ENCODE results near the gene ERMAP. TPM values are rescaled to one million over a fixed set of nuclear protein-coding genes. Genes with fewer than 3 reads are reported as not detected.

The ERMAP gene
- total and polyA plus RNA-seq, 10 of the 15 experiments (the other 5 are each of a cell fraction or from before 2014, with no cell fraction given) = 1.4 to 6.8 (median 4.1) TPM

DNA sequence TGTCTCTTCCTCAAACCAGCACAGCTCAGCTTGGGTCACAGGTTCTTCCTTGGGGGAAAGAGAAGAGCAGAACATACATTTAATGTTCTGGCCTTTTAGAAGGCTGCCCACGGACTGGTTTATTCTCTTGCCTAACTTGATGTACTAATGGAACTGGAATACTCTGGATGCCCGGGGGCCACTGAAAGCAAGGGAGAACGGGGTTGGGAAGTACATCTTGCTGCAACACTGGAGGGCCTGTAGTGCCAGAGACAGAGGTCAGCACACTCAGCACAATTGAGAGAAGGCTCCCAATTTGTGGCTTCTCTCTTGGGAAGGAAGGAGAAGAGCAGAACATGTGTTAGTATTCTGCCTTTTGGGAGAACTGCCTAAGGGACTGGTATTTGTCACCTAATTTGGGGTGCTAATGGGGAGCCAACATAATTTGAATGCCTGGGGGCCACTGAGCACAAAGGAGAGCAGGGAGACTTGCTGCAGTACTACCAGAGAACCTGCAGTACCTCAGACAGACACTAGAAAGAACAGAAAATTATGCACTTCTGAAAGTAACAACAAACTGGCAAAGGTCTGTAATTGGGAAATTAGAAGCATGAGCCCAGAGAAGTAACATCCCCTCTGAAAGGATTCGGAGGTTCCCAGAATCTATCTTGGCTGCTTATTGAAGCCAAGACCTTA is 43.6 kb downstream of the ERMAP start:
- Histone ChIP-seq H3K27ac (ENCODE audit: control insufficient read depth, insufficient read depth) (no peak overlapping the region), H3K4me1 (ENCODE audit: control insufficient read depth, insufficient read depth, low read length) (no peaks in the 10 kb centered on the region), H3K79me2 (ENCODE audit: control insufficient read depth, insufficient read depth, low read length) (no peaks in the 10 kb centered on the region), H3K27me3 (replicated peaks in 1 of 2; ENCODE audit: control insufficient read depth in 2 of 2, insufficient read depth in 2 of 2, low read length in 1 of 2) (no peaks in the 10 kb centered on the region), H4K20me1 (ENCODE audit: control insufficient read depth, insufficient read depth) (no peaks in the 10 kb centered on the region), H3K4me3 (no peak overlapping the region), H3K9me3 (replicated peaks; ENCODE audit: control insufficient read depth, insufficient read depth, low read length) (peaks cover 8% of the 10 kb centered on the region; the same call in 2 of the 3 replicates), H3K4me2 (ENCODE audit: control insufficient read depth, insufficient read depth) (no peak overlapping the region), H2AFZ (ENCODE audit: control insufficient read depth, low read depth, low read length) (no peak overlapping the region), H3K9ac (ENCODE audit: control insufficient read depth, insufficient read depth, low read length) (no peak overlapping the region), H3K36me3 (ENCODE audit: control insufficient read depth in 2 of 2, insufficient read depth in 2 of 2, low read length in 1 of 2) (no peaks in the 10 kb centered on the region)
- CTCF ChIA-PET = no interaction called here
- SMC1A ChIA-PET (ENCODE audit: uncharacterized antibody, unreplicated experiment) = no interaction called here
- FAIRE-seq (peak; percentile 13), DNase-seq (ENCODE audit: low read depth, low spot score) (no peak), ATAC-seq (0 out of 3 replicates have a peak, but pooled peaks have one; percentile 24)
- POLR2A ChIA-PET = no interaction called here
- intact Hi-C loops (cut with micrococcal nuclease; ENCODE audit: unreplicated experiment) = no loop called here
- RAD21 ChIA-PET (ENCODE audit: unreplicated experiment) = no interaction called here
- in situ Hi-C loops (cut with MboI) = no loop called here
- TF ChIP-seq, protein P1, sequence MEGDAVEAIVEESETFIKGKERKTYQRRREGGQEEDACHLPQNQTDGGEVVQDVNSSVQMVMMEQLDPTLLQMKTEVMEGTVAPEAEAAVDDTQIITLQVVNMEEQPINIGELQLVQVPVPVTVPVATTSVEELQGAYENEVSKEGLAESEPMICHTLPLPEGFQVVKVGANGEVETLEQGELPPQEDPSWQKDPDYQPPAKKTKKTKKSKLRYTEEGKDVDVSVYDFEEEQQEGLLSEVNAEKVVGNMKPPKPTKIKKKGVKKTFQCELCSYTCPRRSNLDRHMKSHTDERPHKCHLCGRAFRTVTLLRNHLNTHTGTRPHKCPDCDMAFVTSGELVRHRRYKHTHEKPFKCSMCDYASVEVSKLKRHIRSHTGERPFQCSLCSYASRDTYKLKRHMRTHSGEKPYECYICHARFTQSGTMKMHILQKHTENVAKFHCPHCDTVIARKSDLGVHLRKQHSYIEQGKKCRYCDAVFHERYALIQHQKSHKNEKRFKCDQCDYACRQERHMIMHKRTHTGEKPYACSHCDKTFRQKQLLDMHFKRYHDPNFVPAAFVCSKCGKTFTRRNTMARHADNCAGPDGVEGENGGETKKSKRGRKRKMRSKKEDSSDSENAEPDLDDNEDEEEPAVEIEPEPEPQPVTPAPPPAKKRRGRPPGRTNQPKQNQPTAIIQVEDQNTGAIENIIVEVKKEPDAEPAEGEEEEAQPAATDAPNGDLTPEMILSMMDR (IDR thresholded peaks at IDR 0.05 in 2 of 3, conservative IDR thresholded peaks at IDR 0.05 in 1 of 3; ENCODE audit: control insufficient read depth in 2 of 3, extremely low read depth in 1 of 3, insufficient read depth in 1 of 3, low read depth in 3 of 3, low read length in 3 of 3) = 0 out of 6 replicates have a peak, but pooled peaks of 2 of the 3 experiments have one; percentile 8 to 11
- TF ChIP-seq RELA (IDR thresholded peaks at IDR 0.05; ENCODE audit: borderline replicate concordance, partially characterized antibody) = no peak
- no TSS peak for BruUV-seq (replicated peaks)
- 43% methylated on average over 4 of the region's 4 CpGs for WGBS (ENCODE audit: insufficient coverage, insufficient replicate concordance, low lambda C conversion rate, missing lambda C conversion rate)

DNA sequence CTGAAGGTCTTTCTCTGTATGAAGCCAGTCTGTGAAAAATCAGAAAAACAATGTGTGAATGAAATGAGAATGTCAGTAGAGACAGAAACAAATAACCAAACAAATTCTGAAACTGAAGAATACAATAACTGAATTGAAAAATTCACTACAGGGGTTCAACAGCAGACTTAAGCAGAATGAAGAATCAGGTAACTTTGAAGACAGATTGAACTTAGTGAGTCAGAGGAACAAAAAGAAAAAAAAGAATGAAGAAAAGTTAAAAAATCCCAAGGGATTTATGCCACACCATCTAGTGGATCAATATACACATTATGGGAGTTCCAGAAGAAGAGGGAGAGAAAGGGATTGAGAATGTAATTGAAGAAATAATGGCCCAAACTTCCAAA is 44.1 kb downstream of the ERMAP start:
- SMC1A ChIA-PET (ENCODE audit: uncharacterized antibody, unreplicated experiment) = no interaction called here
- H3K4me2 ChIP-seq (ENCODE audit: control insufficient read depth, insufficient read depth) = no peak overlapping the region
- H3K27me3 ChIP-seq (replicated peaks in 1 of 2; ENCODE audit: control insufficient read depth in 2 of 2, insufficient read depth in 2 of 2, low read length in 1 of 2) = no peaks in the 10 kb centered on the region
- BruUV-seq (replicated peaks) = no TSS peak
- H2AFZ ChIP-seq (ENCODE audit: control insufficient read depth, low read depth, low read length) = no peak overlapping the region
- H3K9me3 ChIP-seq (replicated peaks; ENCODE audit: control insufficient read depth, insufficient read depth, low read length) = peaks cover 8% of the 10 kb centered on the region; the same call in 2 of the 3 replicates
- intact Hi-C loops (cut with micrococcal nuclease; ENCODE audit: unreplicated experiment) (no loop called here), in situ Hi-C loops (cut with MboI) (no loop called here)
- no peak overlapping the region for H3K9ac ChIP-seq (ENCODE audit: control insufficient read depth, insufficient read depth, low read length)
- no peak overlapping the region for H3K27ac ChIP-seq (ENCODE audit: control insufficient read depth, insufficient read depth)
- H3K36me3 ChIP-seq (ENCODE audit: control insufficient read depth in 2 of 2, insufficient read depth in 2 of 2, low read length in 1 of 2) = no peaks in the 10 kb centered on the region
- CTCF ChIA-PET = no interaction called here
- no peaks in the 10 kb centered on the region for H4K20me1 ChIP-seq (ENCODE audit: control insufficient read depth, insufficient read depth)
- FAIRE-seq = no peak
- no peak overlapping the region for H3K4me3 ChIP-seq
- no peaks in the 10 kb centered on the region for H3K79me2 ChIP-seq (ENCODE audit: control insufficient read depth, insufficient read depth, low read length)
- ATAC-seq = no peak
- no peak for DNase-seq (ENCODE audit: low read depth, low spot score)
- RAD21 ChIA-PET (ENCODE audit: unreplicated experiment) = no interaction called here
- POLR2A ChIA-PET = no interaction called here
- H3K4me1 ChIP-seq (ENCODE audit: control insufficient read depth, insufficient read depth, low read length) = no peaks in the 10 kb centered on the region
- TF ChIP-seq NR2C2 (IDR thresholded peaks at IDR 0.05; ENCODE audit: borderline replicate concordance, control insufficient read depth, insufficient read length, low read depth) = no peak
- TF ChIP-seq NFYA (IDR thresholded peaks at IDR 0.05; ENCODE audit: borderline replicate concordance, low read depth, low read length) = no peak
- TF ChIP-seq IRF4 (IDR thresholded peaks at IDR 0.05; ENCODE audit: low read depth, low read length) = no peak
- no peak for TF ChIP-seq ZNF592 (IDR thresholded peaks at IDR 0.05)
- TF ChIP-seq RFX5 (IDR thresholded peaks at IDR 0.05; ENCODE audit: low read depth, low read length) = no peak
- TF ChIP-seq KLF5 (IDR thresholded peaks at IDR 0.05; ENCODE audit: partially characterized antibody) = no peak
- no peak for TF ChIP-seq BACH1 (IDR thresholded peaks at IDR 0.05; ENCODE audit: borderline replicate concordance)
- no peak for TF ChIP-seq SMAD1 (IDR thresholded peaks at IDR 0.05; ENCODE audit: low read depth, partially characterized antibody)
- no peak for TF ChIP-seq IKZF2 (IDR thresholded peaks at IDR 0.05)
- TF ChIP-seq RAD51 (IDR thresholded peaks at IDR 0.05) = no peak
